Thoracic aorta endothelial cell (primary cell): ENCODE data around the gene ETV2. TPM values are rescaled to one million over a fixed set of nuclear protein-coding genes. Genes with fewer than 3 reads are reported as not detected.

ENCODE experiments used
- total RNA-seq: library from RNA; depleted of rRNA; stranded (reverse); fragments of >200 nt; gene quantifications from 2 replicates; pipeline ENCODE4 v1.2.3, GENCODE V29; 2012

The ETV2 gene, protein sequence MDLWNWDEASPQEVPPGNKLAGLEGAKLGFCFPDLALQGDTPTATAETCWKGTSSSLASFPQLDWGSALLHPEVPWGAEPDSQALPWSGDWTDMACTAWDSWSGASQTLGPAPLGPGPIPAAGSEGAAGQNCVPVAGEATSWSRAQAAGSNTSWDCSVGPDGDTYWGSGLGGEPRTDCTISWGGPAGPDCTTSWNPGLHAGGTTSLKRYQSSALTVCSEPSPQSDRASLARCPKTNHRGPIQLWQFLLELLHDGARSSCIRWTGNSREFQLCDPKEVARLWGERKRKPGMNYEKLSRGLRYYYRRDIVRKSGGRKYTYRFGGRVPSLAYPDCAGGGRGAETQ
- 0.14 TPM in 1 of 2 replicates, not detected in the other for total RNA-seq

DNA sequence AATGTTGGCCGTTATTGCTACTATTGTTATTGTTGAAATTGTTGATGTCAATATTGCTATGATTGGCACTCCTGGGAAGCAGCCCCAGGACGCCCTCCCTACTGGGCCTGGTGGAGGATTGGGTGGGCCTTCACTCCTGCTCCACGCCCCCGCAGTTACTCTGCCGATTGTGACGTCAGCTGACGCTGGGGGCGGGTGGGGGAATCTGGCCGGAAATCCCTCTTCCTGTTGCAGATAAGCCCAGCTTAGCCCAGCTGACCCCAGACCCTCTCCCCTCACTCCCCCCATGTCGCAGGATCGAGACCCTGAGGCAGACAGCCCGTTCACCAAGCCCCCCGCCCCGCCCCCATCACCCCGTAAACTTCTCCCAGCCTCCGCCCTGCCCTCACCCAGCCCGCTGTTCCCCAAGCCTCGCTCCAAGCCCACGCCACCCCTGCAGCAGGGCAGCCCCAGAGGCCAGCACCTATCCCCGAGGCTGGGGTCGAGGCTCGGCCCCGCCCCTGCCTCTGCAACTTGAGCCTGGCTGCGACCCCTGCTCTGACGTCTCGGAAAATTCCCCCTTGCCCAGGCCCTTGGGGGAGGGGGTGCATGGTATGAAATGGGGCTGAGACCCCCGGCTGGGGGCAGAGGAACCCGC, at the start of gene ETV2:
TSS of gene ETV2 (plus strand) at position 231 of the 637 bp plus-strand sequence. CDS start 716 bp downstream, outside the sequence.

DNA sequence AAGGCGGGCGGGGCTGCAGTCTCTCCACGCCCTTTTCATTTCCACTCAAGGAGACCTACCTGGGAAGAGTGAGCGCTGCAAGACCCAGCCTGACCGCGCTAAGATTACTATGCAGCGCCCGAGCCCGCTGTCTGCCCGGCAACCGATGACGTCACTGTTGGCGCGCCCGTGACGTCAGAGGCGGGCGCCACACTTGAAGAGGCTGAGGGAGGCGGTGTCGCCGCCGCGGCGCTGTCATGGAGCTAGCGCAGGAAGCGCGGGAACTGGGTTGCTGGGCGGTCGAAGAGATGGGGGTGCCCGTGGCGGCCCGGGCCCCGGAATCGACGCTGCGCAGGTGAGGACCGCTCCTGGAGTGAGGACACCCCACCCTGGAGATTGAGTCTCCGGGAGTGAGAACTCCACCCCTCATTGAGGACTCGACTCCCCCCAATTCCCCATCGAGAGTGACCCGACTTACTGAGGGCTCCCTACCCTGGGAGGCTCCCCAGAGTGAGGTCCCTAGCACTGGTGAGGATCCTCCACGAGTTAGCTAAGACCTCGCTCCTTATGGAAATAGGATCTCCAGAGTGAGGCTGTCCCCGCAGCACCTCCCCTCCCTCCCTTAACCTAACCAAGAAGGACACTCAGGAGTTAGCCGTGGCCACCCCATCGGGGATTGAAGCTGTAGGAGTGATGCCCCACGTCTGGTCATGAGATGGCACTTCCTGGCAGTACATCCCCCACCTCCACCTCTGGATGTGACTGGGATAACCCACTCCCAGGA, 28.8 kb upstream of the ETV2 start, which contains the start of gene HAUS5:
TSS of gene HAUS5 (plus strand) at position 177 of the 763 bp plus-strand sequence. CDS start at position 237, 60 bp downstream.

DNA sequence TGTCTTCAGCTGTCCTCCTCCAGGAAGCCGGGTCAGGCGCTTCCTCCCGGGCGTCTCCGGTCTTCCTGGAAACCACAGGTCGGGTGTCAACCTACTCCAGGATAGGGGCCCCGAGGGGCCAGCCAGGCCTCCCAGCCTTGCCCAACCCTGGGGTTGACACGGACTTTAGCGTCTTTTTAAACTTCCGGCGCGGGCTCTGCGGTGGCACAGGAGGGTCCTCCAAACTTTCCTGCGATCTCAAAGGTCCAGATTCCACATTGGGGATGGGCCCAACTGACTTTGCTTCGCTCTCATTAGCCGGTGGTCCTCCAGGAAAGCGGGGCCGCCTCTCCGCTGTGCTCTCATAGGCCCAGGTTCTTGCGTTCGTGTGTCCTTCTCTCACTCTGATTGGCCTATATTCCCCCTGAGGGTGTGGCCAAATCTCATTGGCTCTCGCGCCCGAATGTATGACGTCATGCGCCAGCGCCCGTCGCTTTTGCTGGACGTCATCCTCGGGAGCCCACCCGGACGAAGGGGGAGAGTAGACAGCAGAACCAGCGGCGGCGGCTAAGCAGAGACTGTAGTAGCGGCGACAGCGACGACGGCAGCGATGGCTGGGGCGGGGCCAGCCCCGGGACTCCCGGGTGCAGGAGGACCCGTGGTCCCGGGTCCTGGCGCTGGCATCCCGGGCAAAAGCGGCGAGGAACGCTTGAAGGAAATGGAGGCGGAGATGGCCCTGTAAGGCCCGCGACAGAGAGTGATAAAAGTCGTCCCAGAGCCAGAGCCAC, 12.8 kb upstream of the ETV2 start, which contains the start of gene RBM42:
TSS of gene RBM42 (plus strand) at position 472 of the 767 bp plus-strand sequence. CDS start at position 590, 118 bp downstream.

DNA sequence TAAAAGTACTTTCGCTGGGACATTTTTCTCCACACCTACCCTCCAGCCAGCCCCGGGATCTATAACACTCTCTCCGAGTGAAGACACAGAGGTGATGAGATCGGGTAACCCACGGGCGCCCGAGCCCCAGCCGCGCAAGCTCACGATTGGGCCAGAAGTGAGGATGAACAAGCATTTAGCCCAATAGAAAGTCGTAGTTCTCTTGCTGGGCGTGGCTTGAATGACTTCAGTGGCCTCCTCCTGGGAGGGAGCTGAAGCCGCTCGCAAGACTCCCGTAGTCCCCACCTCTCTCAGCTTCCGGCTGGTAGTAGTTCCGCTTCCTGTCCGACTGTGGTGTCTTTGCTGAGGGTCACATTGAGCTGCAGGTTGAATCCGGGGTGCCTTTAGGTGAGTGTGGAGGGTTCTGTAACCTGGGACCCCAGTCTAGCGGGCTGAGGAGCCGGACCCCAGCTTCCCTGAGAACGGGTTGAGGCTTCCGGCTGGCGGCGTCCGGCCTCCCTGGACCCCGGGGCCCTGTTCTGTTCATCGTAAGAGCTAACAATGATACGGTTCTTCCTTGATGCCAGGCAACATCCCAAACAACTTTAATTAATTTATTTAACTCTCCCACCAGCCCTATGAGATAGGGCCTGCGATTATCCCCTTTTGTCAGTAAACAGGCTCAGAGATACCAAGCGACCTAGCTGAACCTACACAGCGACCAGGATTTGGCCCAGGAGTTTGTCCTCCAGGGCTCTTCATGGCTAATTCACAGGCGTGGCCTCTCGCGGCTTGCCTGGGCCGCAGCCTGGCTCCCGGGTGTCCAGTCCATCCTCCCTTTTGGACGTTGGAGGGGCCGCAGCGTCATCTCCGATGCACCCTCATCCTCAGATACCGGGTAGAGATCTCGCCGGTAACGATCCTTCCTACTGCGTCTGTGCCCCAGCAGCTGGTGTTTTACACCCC, 6.7 kb downstream of the ETV2 start, which contains the start of gene COX6B1:
TSS of gene COX6B1 (plus strand) at position 307 of the 945 bp plus-strand sequence. CDS start 2,921 bp downstream, outside the sequence.

DNA sequence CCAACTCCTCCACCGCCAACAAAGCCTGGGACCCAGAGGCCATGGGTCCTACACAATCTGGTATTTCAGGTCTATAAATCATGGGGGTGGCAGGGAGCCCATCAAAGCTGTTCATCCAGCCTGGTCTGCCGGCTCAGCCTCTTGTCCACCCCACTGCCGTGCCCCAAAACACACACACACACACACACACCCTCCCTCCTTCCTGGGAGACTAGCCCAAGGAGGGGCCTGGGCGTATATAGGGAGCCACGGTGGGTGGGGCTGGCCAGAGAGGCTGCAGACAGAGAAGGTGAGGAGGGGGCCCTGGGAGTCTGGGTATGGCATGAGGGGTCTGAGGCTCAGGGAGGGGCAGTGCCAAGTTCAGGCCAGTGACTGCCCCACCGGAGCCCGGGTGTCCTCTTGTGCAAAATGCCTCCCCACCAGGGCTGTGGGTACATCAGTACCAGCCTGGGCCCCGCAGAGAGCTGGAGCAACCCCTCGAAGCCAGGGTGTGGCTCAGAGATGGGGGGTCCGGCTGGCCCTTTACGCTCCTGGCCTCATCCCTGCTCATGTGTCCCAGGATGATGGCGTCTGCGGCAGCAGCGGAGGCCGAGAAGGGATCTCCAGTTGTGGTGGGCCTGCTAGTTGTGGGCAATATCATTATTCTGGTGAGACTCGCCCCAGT, 24.8 kb downstream of the ETV2 start, which contains the start of gene UPK1A:
TSS of gene UPK1A (plus strand) at position 267 of the 663 bp plus-strand sequence. CDS start at position 563, 296 bp downstream.

Other genes with a start within 250 kb of the ETV2 start
- not detected in 2 replicates for gene FFAR2, start 193.5 kb upstream of the ETV2 start, total RNA-seq
- not detected in 2 replicates for gene KRTDAP, start 151.3 kb upstream of the ETV2 start, total RNA-seq
- not detected in 2 replicates for gene DMKN, start 128.1 kb upstream of the ETV2 start, total RNA-seq
- gene SBSN, start 113.4 kb upstream of the ETV2 start, total RNA-seq, result not detected in 2 replicates
- gene GAPDHS, start 108.3 kb upstream of the ETV2 start, total RNA-seq, result not detected in 2 replicates
- gene TMEM147, start 96.1 kb upstream of the ETV2 start, total RNA-seq, result 41.4 and 53.8 TPM in 2 replicates
- gene ATP4A, start 78.1 kb upstream of the ETV2 start, total RNA-seq, result not detected in 2 replicates
- gene PMIS2, start 55.6 kb upstream of the ETV2 start, total RNA-seq, result not detected in 2 replicates
- 7.7 and 11.7 TPM in 2 replicates for gene HAUS5, start 29.0 kb upstream of the ETV2 start, total RNA-seq
- 55.2 and 59.3 TPM in 2 replicates for gene RBM42, start 12.7 kb upstream of the ETV2 start, total RNA-seq
- gene COX6B1, start 6.6 kb downstream of the ETV2 start, total RNA-seq, result 183 and 197 TPM in 2 replicates
- not detected in 2 replicates for gene UPK1A, start 24.8 kb downstream of the ETV2 start, total RNA-seq
- gene ZBTB32, start 62.8 kb downstream of the ETV2 start, total RNA-seq, result not detected in 2 replicates
- 10.0 and 12.7 TPM in 2 replicates for gene KMT2B, start 76.3 kb downstream of the ETV2 start, total RNA-seq
- 0.53 and 1.1 TPM in 2 replicates for gene IGFLR1, start 100.7 kb downstream of the ETV2 start, total RNA-seq
- 3.5 and 5.4 TPM in 2 replicates for gene U2AF1L4, start 103.7 kb downstream of the ETV2 start, total RNA-seq
- gene PSENEN, start 103.9 kb downstream of the ETV2 start, total RNA-seq, result 15.8 and 22.6 TPM in 2 replicates
- gene LIN37, start 106.8 kb downstream of the ETV2 start, total RNA-seq, result 8.5 and 9.6 TPM in 2 replicates
- gene HSPB6, start 115.3 kb downstream of the ETV2 start, total RNA-seq, result 0.53 and 0.65 TPM in 2 replicates
- 9.2 and 10.3 TPM in 2 replicates for gene PROSER3, start 116.4 kb downstream of the ETV2 start, total RNA-seq
- 4.0 and 5.7 TPM in 2 replicates for gene ARHGAP33, start 133.8 kb downstream of the ETV2 start, total RNA-seq
- not detected in 2 replicates for gene PRODH2, start 171.1 kb downstream of the ETV2 start, total RNA-seq
- gene NPHS1, start 210.8 kb downstream of the ETV2 start, total RNA-seq, result not detected in 2 replicates
- not detected in 2 replicates for gene KIRREL2, start 215.2 kb downstream of the ETV2 start, total RNA-seq
- gene APLP1, start 226.8 kb downstream of the ETV2 start, total RNA-seq, result 2.2 and 3.6 TPM in 2 replicates